GM21786 (cell line): Measurements from ENCODE around the gene FOXD4L3.
"Not testable (repeated sequence)": the region's sequence is repeated elsewhere in the genome, so short reads cannot be mapped to it uniquely, and the experiment has no call there.

Experiments
- ATAC-seq: cut with Tn5 transposase; IDR thresholded peaks from one replicate; pipeline ENCODE4 v1.9.1; 2021; ENCODE audit not compliant: unreplicated experiment

FOXD4L3 gene

DNA sequence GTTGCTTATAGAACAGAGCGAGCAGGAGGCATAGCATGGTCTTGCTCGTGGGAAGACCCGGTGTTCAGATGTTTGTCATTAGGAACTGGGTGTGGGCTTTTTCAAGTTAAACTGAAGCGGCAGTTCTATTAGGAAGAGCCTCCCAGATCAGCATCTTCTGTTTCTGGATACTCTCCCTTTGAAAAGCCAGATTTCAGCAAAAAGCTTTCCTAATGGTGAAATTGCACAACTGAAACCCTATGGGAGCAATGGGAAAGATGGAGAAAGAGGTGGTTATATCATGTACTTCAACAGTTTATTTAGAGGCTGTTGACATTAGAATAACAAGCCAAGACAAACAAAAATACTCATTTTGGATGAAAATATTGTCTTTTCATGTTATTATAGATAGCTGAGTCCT lies 41.3 kb downstream of the FOXD4L3 start:
- ATAC-seq = not testable (repeated sequence)

GRCh38 chr9:68351689-68352088 lies 49.0 kb downstream of the FOXD4L3 start:
- not testable (repeated sequence) for ATAC-seq
